Sciatic nerve (tissue), 2 donors: ENCODE data around the gene SPSB1. TPM values are rescaled to one million over a fixed set of nuclear protein-coding genes. Genes with fewer than 3 reads are reported as not detected.
A peak's percentile ranks its signal among the peaks of the same experiment; 100 is the strongest.

ENCODE experiments used
- ATAC-seq: fragments of 200-7000 bp; cut with Tn5 transposase; one replicate; pipeline ENCODE4 v1.9.1; 2020; ENCODE audit warnings: mild to moderate bottlenecking, moderate library complexity
- DNase-seq: peaks from one replicate; pipeline ENCODE4 v3.0.0-alpha.2; 2020; ENCODE audit warnings: low spot score
- intact Hi-C: fragments of 100-400 bp; cut with DNase I; formaldehyde crosslinking; loops from one replicate; pipeline ENCODE4 v1.14.2; 2022
- total RNA-seq: library from RNA; stranded (reverse); fragmentation: NEBNext Ultra II Directional; extraction: Animal tissue kit (Norgen Biotek cat#: 25700); gene quantifications from one replicate; pipeline ENCODE4 v1.2.1, GENCODE V29; 2021
- donor health status: DM: no; HTN: no; CAD: no.
- donor health status: DM: no; HTN: no; CAD: no.

SPSB1 gene
- total RNA-seq, 1 donor from 2014 or later = 20.1 TPM

DNA sequence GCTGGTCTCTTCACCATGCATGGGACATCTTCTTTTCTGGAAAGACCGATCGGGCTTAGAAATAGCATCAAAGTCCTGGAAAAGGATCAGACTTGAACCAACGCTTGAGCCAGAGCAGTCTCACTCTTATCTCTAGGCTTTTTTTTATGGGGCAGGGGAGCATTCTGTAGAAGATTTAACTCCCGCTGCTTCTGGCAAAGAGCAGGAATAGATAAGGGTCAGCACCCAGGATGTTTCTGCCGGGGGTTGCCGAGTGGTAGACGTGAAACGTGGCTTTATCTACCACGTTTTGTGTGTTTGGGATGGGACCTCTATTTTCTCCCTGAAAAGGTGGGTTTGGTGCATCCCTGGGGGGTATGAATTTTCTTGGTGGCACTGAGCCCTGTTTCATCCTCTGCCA is 18.8 kb downstream of the SPSB1 start:
- intact Hi-C loops = no loop called here
- ATAC-seq = no peak
- DNase-seq = no peak

DNA sequence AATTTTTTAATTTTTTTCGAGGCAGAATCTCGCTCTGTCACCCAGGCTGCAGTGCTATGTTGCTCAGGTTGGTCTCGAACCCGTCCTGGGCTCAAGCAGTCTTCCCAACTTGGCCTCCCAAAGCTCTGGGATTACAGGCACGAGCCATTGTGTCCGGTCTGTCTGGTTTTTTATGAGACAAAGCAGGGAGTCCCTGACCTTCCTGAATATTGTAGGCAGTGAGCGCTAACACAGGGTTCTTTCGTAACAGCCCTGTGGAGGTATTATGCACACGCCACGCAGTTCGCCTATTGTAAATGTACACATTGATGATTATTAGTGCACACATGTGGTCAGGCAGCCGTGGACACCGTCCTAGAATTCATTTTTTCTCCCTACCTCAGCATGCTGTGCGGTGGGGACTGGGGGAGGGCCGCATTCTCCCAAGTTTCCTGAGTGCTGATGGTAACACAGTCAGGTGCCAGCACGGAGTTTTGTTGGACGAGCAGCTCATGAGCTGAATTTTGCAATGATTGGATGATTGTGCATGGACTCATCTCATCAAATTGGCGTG is 19.6 kb downstream of the SPSB1 start:
- DNase-seq (no peak), ATAC-seq (no peak)
- intact Hi-C loops = no loop called here

DNA sequence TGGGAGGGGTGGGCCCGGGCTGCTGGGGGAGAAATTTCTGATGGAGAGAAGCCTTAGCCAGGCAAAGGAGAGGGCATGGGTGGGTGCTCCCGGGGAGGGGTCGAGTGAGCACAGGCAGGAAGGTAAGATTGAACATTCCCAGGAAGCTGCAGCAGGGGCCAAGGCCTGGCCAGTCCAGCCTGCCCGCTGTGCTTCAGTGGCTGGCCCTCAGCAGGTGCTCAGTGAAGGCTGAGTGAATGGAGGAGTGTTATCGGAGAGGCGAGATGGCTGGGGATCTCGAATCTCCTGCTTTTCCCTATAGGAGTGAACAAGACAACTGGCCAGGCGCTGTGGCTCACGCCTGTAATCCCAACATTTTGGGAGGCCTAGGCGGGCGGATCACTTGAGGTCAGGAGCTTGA is 20.9 kb downstream of the SPSB1 start:
- DNase-seq = no peak
- no peak for ATAC-seq
- intact Hi-C loops = no loop called here

DNA sequence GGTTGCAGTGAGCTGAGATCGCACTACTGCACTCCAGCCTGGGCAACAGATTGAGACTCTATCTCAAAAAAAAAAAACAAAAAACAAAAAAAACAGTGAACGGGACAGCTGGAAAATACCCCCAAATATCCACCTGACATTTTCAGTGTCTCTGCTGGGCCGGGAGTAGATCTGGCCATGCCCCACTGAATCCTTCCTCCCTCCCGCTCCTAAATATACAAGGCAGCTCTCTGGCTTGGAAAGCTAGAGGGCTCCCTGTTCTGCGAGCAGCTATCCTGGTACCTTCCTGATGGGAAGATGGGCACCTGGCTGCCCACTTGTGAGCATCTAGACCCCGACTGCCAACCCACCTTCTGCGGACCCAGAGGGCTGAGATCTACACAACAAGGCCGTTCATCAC is 21.4 kb downstream of the SPSB1 start:
- no peak for DNase-seq
- no peak for ATAC-seq
- intact Hi-C loops = no loop called here

DNA sequence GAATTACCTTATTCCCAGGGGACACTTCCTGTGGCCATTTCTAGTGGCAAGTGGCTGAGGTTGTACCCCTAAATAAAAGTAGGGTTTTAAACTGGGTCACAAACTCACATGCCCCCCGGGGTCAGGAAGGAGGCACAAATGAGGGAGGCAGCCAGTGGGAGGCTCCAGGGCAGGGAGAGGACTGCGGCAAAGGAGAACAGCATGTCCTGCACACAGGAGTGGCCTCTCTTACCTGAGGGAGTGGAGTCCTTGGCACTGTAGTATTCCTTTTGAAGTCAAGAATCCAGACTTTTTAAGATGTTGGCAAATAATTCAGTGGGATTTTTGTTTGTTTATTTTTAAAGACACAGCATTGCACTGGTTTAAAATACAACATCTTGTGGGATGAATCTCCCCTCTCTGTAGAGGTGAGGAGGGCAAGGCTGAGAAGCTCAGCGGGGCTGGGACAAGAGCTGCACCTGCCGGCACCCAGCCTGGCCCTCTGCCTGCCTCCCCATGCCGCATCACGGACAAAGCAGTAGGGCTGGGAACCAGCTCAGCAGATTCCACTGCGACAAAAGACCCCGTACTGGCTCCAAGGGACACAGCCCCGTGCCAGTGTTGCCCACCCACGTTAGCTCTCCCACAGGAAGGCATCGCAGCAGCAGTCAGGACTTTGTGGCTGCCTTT is 22.2 kb downstream of the SPSB1 start:
- intact Hi-C loops = no loop called here
- no peak for DNase-seq
- no peak for ATAC-seq

DNA sequence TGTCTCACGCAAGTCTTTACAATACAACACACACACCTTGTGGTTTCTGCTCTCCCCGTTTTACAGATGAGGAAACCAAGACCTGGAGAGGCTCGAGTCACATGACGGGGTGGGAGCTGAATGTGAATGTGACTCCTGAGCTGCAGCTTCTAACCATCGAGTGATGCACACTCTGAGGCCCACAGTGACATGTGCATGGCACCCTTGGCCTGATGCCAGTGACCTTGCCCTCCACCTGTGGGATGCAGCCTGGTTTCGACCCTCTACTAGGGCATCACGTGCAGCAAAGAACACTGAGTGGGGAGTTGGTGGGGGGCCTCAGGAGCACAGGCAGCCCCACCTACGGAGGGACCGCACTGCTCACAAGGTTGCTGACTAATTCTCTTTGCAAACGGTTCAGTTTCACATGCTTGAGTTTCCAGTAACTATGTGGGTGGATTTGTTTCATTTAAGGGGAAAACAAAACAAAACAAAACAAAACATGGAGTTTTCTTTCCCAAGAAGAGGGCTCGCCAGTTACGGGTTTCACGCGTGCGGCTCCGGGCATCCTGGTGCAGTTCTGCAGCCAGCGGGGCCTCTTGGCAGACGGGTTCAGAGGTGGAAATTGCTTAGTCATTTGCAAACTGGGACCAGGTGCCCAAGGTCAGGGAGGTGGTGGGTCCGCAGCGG is 22.9 kb downstream of the SPSB1 start:
- no peak for DNase-seq
- intact Hi-C loops = no loop called here
- peak; percentile 27 for ATAC-seq

DNA sequence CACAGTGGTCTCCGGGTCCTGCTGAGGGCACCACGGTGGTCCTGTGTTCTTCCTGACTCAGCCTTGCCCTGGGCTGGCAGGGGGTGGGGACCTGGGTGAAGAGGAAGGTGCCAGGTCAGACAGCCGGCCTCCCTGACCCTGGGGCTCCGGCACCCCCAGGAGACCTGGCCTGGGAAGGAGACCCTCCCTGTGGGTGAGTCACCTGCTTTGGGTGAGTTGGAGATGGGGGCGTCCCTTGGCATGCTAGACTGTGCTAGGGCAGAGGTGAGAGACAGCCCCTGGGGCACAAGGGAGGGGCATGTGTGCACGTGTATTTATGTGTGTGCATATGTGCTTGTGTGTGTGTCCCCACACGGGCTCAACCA is 23.4 kb downstream of the SPSB1 start:
- intact Hi-C loops = no loop called here
- DNase-seq (no peak), ATAC-seq (no peak)

DNA sequence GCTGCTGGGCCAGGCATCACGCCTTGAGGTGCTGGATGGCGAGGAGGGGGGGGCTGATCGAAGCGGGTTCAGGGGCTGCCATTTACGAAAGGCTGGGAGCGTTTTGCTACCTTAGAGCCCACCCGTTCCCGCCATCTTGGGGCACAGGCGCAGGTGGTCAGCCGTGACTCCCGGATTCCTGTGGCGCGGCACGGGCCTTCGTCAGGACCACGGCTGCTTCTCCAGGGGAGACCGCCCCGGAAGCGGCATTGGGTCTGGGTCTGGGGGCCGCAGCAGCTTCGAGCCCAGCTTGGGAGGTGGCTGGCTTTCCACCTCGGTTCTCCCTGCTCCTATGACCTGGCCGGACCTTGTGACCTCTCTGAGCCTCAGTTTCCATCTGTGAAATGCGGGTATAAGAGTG is 23.8 kb downstream of the SPSB1 start:
- DNase-seq (no peak), ATAC-seq (no peak)
- intact Hi-C loops = no loop called here

DNA sequence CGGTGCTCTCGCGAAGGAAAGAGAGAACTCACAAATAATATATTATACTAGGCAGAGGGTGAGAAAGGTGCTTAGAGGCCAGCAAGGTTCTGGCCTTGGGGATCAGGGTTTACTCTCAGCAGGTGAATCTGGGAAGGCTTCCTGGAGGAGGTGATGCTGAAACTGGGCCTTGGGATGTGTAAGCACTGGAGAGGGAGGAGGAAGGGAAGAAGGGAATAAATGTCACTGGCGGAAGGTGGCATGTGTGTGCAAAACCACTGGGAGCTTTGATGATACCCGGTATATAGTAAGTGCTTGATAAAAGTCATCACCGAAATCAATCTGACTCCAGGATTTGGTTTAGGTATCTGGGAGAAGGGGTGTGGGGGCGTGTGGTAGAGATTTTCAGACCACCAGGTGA is 24.4 kb downstream of the SPSB1 start:
- DNase-seq (no peak), ATAC-seq (no peak)
- intact Hi-C loops = no loop called here

DNA sequence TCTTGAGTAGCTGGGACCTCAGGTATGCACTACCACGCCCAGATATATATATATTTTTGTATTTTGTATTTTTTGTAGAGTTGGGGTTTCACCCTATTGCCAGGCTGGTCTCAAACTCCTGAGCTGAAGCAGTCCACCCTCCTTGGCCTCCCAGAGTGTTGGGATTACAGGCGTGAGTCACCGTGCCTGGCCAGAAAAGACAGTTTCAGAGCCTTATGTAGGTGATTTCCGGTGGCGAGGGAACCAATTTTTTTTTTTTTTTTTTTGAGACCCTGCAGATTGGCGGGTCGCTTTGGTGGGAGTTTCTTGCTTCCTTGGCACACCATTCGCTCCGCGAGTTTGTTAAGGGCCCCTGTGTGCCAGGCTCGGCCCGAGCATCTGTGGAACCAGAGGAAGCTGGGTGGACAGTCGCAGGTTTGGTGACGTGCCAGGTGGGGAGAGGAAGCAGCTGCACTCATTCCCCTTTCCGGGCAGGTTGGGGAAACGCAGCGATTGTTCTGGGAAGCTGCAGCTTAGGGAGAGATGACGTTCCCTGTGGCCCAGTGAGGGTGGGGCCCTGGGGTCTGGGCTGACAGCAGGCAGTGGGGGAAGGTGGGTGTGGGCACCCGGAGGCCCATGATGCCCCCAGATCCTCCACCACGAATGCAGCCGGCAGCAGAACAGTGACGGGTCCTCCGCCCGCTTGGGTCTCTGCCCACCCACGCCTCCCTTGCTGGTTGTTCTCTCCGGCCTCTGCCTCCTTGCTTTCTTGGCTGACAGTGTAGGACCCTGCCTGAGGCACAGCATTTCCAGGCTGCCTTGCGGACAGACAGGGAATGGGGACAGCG is 25.1 kb downstream of the SPSB1 start:
- ATAC-seq = no peak
- no peak for DNase-seq
- intact Hi-C loops = no loop called here

DNA sequence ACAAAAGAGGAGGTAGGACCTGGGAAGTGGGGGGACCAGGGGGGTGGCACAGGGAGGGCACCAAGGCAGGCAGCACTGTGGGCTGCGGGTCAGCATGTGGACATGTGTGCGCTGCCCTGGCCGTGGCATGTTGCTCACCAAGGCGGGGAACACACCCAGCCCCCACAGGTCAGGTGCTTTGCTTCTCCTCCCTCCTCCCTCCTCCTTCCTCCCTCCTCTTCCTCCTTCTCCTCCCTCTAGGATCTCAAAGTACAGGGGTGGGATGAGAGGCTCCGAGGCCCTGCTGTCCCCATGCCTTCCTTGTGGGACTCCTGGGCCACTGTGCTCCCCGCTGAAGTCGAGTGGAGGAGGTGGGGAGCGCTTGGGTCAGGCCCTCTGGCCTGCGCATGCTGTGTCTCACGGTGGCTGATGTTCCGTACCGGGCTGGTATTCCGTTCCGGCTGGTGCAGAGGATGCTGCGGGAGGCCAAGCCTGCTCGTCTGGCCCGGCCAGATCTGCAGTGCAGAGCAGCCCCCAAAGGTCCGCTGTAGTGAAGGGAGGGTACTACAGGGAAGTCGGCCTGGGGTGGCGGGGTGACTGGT is 26.6 kb downstream of the SPSB1 start:
- DNase-seq (no peak), ATAC-seq (no peak)
- intact Hi-C loops = no loop called here

DNA sequence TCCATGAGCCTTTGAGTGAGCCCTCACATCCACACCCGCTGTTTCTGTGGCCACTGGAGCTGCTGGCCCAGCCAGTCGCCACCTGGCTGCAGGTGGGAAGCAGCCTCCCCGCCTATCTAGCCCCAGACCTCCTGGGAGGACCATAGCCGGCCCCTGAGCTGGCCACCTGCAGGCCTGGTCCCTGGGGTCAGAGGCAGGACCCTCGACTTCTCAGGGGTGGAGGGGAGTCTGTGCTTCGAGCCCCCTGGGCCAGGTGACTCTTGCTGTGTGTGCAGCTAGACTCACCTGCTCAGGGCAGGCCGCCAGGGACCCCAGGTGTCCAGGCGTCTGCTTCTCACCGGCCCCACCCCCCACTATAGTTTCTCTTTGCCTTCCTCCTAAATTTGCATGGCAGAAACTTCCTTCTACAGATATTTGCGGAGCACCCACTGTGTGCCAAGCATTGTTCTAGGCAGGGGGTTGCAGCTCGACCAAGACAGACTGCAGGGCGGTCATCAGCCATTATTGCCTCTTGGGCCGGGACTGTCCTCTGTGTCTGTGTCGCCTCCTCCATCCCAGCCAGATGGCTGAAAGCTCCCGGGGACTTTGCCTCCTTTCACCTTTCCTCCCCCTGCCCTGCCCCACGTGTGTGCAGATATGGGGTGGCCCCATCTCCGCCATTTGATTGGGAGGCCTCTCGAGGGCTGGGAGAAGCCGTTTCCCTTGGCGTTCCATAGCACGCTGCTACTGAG is 27.3 kb downstream of the SPSB1 start:
- intact Hi-C loops = no loop called here
- no peak for DNase-seq
- no peak for ATAC-seq

DNA sequence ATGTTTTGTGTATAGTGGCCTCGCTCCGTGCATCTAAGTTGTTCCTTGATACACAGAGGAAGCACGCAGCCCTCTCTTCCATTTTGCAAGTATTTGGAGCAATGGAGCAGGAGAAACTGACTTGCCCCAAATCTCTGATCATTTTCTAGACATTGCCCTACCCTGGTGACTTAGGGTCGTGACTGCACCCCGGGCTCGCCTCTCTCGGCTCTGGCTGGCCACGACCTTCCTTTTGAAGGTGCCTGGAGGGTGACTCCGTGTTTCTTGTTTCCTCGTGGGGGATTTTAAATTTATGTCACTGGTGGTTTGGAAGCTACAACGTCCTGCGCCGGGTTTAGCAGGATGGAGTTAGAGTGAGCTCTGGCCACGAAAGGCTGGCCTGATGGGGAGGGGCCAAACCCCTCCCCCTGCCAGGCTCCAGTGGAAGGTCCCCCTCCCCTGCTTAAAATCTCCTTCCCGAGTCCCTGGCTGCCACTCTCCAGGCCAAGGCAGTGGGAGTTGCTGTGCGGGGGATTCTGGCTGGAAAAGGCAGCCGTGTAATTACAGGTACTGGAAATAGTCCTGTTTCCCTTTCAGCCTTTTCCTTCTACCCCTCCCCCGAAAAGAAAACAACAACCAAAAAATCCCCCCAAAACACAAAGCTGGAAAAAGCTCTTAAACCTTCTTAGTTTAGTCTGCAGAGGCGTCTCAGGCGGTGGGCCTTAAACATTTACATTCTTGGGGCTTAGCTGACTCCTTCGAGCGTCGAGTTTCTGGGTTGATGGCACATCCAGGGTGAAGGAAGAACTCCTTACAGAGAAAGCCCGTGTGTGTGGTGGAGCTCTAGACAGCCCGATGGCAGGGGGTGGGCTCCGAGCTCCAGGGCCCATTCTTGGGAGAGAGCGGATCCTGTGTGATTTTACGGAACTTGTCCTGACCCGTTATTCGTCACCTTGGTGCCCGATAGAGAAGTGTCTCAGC is 28.1 kb downstream of the SPSB1 start:
- intact Hi-C loops = no loop called here
- ATAC-seq = no peak
- no peak for DNase-seq

DNA sequence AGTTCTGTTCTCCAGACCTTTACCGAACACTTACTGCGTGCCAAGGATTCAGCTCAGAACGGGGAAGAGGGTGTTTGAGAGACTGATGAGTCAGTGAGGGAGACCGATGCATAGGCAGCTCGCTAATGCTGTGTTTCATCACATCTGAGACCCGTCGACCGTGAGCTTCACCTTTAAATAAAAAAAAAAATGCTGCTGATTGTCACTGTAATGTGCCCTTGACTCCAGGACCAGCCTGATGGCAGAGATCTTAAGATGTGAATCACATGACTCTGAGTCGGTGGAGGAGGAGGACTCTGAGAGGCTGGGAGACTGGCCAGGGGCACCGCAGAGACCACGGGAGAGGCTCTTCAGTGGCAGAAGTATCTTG is 28.8 kb downstream of the SPSB1 start:
- intact Hi-C loops = no loop called here

DNA sequence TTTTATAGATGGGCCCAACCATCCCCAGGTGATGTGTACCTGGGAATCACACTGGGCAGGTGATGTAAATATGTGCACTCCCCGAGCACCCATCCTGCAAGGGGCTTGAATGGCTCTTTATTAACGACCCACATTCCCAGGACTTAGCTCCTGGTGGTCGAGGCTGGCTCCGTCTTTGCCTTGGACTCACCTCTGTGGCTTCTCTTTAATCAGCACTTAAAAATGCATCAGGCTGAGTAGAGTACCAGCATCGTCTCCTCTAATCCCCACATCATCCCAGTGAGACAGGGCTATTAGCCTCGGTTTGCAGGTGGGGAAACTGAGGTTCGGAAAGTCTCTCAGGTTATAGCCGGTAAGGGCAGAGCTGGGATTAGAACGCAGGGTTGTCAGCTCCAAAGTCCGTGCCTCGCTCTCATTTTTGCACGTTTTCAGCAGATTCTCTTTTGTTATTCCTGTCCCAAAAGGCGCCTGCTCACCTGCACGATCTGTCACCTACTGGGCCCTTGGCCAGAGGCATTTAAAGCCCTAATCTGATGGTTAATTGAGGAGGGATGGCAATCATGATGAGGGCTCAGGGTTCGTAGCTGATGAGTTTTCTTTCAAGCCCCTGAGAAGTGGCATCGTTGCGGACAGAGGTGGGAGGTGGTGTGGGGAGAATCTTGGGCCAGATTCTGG is 29.4 kb downstream of the SPSB1 start:
- intact Hi-C loops = no loop called here
- DNase-seq (no peak), ATAC-seq (no peak)

More for the DNA sequence above, 28.8 kb downstream of the SPSB1 start:
- ATAC-seq (no peak), DNase-seq (no peak)

DNA sequence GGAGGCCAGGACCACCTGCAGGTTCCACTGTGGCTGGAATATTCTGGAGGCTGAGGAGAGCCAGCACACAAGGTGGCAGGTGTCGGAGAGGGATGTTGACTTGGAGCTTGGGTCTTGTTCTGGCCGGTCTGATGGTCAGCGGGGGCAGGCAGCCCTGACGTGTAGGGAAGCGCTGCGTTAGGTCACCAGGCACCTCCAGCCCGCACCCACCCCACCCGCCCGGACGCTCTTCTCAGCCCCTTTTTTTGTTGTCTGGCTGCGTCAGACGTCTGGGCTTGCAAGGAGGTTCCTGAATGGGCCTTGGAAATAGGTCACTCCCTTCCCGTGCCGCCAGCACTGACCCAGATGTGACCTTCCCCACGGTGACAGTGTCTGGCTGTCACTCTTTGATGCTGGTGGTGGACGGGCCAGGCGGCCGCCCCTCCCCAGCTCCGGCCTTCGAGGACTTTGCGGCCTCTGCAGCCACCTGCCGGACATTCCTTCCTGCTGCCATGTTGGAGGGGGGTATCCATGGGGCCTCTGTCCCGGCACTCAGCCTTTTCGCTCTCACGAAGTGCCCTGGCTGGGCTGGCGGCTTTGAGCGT is 30.1 kb downstream of the SPSB1 start:
- ATAC-seq (no peak), DNase-seq (no peak)
- intact Hi-C loops = no loop called here
